Skeletal muscle cell (primary cell): Measurements from ENCODE around the gene DNMT1.

Source experiments
- DNase-seq: peaks from one replicate; pipeline ENCODE4 v3.0.0-alpha.2; 2010; ENCODE audit warnings: low read depth
- H3K4me3 ChIP-seq: 2 replicates; pipeline ENCODE4 v1.5.1; 2011; ENCODE audit warnings: low read depth, mild to moderate bottlenecking, control low read depth, low read length, moderate library complexity

DNMT1 gene

DNA sequence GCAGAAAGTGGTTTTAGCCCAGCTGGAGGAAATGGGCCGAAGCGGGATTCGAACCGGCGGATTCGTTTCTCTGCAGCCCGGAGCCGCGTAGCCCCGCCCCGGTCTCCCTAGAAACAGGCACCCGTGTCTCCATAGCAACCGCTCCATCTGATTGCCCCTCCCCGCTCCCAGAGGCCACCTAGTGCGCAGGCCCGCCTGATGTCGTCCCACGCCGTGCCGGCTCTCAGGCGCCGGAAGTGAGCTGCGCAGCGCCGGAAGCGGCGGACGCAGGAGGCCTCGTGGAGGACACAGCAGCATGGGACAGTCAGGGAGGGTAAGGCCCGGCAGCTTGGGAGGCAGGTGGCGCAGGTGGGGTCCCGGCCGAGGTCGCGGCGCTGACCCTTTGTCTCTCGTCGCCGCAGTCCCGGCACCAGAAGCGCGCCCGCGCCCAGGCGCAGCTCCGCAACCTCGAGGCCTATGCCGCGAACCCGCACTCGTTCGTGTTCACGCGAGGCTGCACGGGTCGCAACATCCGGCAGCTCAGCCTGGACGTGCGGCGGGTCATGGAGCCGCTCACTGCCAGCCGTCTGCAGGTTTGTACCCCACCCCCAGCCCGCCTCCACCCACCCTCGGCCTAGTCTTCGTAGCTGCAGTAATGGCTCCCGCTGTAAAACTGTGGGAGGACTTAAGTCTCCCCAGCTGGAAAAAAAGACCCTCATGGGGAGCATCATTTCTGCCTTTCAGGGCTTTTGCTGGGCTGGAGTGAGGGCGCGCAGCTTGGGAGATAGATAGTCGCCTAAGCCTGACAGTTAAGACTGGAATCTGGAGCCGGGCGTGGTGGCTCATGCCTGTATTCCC, 88.4 kb downstream of the DNMT1 start, which contains the start of gene PPAN:
TSS of gene PPAN (plus strand) at position 263 of the 837 bp plus-strand sequence. CDS start at position 296, 33 bp downstream.
- H3K4me3 ChIP-seq: peak within 1 kb of the TSS; percentile 70
- peak; percentile 93 for DNase-seq

DNA sequence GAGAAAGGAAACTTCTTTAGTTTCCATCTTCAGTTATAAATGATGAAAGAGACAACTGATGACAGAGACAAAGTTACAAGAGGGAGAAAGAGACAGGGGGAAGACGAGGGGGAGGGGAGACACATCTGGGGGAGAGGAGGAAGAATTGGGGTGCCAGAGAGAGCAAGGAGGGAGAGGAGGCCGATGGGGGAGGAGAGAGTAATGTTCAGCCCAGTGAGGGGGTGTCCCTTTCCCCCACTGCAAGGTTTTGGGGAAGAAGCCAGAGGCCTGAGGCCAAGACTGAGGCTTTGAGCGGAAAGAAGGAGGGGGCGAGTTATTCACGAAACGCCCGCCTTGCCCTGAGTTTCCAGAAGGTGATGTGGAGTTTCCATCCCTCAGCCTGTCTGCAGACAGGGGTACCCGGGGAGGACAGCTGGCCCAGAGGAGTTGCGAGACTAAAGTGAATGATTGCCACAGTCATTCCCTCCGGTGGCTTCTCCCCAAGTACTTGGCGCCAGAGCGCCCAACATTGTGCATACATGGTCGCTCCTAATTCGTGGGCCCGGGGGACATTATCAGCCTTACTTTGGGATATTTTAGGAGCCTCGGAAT, 89.1 kb downstream of the DNMT1 start:
- no peak for DNase-seq
- H3K4me3 ChIP-seq: peak overlapping the region; percentile 70

DNA sequence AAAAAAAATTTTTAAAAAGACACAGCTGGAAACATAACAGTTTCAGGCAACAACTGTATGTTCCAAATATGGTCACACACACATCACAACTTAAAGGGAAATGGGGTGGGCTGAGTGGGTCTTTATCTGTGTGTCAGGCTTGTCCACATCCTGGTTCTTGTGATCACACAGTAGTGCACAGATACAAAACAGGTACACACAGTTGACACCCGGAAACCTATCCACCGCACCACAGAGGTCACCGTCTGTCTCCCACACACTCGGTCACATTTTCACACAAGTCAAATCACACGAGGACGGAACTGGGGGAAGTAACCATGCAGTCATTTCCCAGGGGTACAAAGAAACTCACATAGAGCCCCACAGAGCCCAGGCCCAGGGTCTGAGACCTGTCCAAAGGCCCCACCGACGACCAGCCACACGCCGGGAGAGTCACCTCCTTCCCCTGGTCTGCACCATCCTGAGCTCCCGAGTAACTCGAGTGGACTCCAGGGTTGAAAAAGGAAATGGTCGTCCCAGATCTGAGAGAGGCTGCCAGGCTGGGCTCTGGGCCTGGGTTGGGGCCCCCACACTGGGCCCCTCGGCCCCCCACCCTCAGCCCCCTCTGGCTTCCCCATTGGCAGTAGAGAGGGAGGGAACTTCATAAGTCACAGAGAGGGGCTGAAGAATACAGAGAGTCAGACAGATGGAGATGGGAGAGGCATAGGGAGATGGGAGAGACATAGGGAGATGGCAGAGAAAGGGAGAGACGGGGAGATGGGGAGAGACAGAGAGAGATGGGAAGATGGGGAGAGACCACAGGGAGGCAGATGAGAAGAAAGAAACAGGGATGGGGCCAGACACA, 89.9 kb downstream of the DNMT1 start:
- no peak overlapping the region for H3K4me3 ChIP-seq
- no peak for DNase-seq

DNA sequence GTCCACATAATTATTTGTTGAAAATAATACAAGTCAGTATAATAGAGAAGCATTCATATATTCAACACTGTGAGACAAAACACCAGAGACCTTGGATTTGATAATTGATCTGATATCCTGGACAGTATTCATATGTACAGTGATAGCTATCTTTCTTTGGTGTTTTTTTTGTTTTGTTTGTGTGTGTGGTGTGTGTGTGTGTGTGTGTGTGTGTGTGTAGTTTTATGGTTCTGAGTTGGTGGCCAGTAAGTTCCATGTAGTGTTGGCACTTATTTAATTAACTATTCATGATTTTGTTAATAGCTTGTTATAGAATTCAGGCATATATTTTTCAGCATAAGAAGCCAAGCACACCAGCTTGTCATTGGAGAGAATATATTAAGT, 90.6 kb downstream of the DNMT1 start:
- no peak for DNase-seq
- no peak overlapping the region for H3K4me3 ChIP-seq

DNA sequence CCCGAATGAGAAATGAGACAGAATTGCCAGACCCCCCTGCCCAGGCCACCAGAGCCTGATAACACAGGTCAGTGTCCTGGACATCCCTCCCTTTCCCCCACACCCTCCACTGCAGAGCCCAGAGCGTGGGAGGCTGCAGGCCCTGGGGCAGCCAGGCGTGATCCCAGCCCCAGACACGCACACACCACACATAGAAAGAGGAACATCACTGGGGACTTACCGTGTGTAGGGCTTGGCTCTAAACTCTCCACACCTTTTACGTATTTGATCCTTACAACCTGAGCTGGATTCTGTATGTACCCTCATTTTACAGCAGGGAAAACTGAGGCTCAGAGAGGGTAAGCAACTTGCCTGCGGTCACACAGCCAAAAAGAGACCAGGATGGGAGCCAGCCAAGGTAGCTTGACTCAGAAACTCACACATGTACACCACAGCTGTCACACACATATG, 91.9 kb downstream of the DNMT1 start:
- DNase-seq: no peak
- no peak overlapping the region for H3K4me3 ChIP-seq

DNA sequence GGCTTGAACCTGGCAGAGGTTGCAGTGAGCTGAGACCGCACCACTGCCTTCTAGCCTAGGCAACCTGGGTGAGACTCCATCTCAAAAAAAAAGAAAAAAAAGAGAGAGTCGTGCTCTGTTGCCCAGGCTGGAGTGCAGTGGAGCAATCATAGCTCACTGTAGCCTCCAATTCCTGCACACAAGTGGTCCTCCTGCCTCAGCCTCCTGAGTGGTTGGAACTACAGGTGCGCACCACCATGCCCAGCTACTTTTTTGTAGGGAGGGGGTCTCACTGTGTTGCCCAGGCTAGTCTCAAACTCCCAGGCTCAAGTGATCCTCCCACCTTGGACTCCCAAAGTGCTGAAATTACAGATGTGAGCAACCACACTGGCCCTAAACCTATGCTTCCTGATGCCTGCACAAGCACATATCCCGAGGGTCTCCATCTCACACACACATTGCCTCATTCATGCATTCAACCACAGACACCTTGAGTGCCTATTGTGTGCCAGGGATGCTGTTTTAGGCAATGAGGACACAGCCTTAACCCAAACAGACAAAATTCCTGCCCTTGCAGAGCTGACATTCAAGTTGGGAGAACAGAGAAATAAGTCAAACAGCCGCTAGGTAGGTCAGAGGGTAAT, 94.5 kb downstream of the DNMT1 start:
- no peak overlapping the region for H3K4me3 ChIP-seq
- no peak for DNase-seq

DNA sequence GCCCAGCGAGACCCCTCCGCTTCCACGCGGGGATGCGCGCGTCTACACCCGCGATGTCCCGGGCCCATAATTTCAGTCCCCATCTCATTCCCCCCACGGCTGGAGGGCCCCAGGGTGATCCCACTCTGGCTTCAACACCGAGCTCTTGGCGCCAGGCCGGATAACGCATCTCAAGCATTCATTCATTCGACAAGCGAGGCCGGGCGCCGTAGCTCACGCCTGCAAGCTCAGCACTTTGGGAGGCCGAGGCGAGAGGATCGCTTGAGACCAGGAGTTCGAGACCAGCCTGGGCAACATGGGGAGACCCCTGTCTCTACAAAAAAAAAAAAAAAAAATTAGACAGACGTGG, 98.2 kb downstream of the DNMT1 start:
- no peak for DNase-seq
- H3K4me3 ChIP-seq: peak overlapping the region; percentile 51

DNA sequence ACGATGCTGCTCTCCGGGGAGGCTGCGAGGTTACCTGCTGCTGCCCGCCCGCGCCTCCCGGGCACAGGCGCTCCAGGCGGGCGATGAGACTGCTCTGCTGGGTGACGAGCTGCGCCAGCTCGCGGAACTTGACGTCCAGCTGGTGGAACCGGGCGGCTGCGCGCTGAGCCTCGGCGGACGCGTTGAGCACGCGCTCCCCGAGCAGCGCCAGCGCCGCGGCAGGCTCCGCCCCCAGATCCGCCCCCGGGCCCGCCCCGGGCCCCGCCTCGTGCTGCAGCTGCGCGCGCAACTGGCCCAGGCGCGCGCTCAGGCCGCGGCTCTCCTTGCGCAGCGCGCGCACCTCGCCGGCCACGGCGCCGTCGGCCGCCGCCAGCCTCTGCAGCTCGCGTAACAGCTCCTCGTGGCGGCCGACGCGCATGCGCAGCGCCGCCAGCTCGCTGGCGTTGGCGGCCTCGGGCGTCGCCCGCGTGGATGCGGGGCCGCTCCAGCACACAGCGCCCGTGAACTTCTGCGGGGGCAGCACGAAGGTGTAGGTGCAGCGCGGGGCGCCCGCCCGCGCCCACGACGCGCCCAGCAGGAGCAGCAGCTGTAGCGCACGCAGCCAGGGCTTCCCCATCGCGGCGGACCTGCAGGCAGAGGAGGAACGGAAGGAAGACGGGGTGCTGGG, 98.7 kb downstream of the DNMT1 start:
- H3K4me3 ChIP-seq: peak overlapping the region; percentile 51
- peak; percentile 60 for DNase-seq

DNA sequence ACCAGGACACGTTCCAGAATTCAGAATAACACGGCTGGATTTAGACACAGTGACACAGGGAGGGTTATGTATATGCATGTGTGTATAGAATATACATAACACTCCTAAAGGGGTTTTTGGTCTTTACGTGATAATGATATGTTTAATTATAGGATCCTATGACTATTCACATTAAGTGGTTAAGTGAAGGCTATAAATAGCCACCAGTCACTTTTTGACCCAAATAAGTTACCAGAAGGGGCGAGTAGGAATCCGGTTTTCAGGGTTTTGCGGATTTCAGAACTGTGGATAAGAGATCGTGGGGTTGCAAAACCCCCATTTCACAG, 99.2 kb downstream of the DNMT1 start:
- no peak for DNase-seq
- peak overlapping the region; percentile 31 for H3K4me3 ChIP-seq

DNA sequence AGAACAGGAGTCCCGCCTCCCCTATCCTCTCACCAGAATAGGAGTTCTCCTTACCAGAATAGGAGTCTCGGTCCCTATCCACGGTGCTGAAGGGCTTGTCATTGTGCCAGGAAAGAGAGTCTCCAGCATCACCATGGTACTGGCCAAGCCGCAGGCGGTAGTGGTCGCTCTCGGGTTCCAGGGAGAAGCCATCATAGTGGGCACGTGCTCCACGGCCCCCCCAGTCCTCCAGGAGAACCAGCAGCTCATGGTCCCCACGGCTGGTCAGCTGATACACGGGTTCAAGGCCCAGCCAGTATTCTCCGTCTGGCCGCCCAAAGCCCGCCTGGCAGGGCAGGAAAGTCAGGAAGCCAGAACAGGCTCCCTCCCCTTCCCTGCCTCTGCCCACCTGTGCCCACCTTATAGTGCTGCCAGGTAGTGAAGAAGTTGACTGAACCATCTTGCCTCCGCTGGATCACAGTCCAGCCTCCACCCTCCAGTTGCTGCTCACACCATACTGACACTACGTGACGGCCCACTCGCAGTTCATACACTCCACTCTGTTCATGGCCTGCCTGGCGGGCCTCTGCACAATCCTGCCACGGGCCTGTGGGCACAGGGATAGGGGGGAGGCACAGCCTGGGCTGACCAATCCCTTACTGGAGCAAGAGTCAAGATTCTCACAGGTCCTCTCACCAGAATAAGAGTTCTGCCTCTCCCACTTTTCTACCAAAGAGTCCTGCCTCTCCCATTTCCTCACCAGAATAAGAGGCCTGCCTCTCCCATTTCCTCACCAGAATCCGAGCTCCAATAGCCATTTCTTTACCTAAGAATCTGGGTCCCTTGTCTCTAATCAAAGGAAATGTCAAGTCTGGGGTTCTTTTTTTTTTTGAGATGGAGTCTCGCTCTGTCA, 101.2 kb downstream of the DNMT1 start:
- H3K4me3 ChIP-seq: no peak overlapping the region
- DNase-seq: no peak

DNA sequence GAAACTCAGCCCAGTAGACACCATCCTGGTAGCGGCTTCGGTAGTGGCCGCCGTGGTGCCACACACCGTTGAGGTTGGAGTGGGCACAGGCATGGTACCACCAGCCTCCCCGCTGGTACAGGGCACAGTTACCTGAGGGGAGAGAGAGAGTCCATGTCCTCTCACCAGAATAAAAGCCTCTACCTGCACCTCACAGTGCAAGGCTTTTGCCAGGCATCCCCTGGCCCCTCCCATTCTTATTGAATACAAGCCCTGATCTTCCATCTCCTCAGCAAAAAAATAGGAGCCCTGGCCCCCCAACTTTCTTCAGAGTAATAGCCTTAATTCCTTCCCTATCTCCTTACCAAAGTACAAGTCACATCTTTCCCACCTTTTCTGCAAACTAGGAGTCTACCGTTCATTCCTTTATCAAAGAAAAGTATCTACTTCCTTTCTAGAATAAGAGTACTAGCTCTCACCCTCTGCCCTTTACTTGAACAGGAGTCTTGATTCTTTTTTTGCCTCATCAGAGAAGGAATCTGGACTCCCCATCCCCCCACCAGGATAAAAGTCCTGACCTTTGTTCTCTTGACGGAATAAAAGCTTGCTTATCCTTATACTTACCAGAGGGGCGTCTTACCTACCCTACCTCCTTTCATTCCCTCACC, 102.0 kb downstream of the DNMT1 start:
- no peak overlapping the region for H3K4me3 ChIP-seq
- no peak for DNase-seq

DNA sequence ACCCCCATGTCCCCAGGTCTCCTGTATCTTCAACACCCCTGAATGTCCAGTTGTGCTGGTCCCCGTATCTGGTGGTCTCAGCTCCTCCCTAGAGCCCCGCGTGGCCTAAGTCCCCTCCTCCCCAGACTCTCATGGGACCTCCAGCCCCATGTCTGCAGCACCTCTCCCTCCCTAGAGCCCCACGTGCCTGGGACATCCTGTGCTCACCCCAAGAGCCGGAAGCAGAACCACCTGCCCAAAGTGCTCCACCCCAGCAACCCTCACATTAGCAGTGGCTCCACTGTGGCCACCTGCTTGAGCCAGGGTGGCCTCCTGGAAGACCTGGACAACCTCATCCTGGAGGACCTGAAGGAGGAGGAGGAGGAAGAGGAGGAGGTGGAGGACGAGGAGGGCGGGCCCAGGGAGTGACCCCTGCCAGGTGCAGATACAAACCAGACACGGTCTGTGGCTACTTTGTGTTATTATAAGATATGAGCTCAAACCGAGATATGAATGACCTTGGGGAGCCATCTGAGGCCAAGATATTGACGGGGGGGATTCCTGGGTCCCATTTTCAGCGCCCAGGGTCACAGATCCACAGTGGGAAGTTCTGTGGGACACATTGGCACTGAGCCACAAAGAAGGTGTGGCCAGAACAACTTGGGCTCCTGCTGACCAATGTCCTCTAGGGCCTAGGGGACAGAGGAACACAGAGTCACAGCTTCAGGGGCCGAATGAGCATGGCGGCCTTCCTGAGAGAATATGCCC, 102.7 kb downstream of the DNMT1 start:
- H3K4me3 ChIP-seq: no peak overlapping the region
- DNase-seq: no peak

DNA sequence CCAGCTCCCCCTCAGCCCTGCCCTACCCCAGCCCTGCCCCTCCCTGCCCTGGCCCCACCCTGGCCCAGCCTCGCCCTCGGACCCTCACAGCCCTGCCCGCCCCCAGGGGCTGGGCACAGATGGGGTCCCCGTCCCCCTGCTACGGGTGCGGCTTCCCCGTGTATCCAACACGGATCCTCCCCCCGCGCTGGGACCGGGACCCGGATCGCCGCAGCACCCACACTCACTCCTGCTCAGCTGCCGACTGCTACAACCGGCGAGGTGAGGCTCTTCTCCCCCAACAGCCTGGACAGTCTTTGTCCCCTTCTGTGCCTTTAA, 103.4 kb downstream of the DNMT1 start:
- H3K4me3 ChIP-seq: no peak overlapping the region
- DNase-seq: no peak

DNA sequence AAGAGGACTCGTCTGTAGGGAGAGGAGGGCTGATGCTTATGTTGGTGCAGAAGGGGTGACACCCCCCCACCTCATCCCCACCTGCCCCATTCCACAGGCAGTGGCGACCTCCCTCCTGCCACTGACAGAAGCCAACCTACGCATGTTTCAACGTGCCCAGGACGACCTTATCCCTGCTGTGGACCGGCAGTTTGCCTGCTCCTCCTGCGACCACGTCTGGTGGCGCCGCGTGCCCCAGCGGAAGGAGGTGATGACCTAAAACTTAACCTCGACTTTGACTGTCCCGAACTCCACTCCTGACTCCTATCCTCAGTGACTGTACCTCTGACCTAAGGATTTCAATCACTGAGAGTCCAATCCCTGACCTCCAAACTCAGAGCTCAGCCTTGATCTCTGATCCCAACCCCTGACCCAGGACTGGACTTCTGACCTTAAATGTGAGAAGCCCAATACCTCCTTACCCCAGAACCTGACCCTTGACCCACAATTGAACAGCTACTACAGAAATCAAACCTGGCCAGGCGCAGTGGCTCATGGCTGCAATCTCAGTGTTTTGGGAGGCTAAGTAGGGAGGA, 104.9 kb downstream of the DNMT1 start:
- no peak overlapping the region for H3K4me3 ChIP-seq
- no peak for DNase-seq

DNA sequence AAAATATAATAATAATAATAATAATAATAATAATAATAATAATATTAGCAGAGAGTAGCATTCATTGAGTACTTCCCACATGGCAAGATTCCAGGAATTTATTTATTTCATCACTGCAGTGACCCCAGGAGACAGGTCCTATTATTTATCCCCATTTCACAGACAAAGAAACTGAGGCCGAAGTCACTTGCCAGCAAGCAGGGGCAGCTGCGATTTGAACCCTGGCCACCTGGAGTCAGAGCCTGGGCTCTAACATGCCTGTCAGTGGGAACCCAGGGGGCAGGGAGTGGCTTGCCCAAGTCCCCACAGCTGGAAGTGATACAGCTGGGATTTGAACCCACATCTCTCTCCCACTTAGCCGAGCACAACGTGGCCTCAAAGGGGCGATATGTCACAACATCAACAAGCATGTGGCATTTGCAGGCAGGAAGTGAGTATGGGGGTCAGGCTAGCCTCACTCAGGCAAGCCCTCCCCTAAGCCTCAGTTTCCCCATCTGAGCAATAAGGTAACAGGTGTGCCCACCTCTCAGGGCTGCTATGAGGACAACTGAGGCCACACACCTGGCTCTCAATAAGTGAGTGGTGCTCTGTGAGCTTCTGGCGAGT, 105.7 kb downstream of the DNMT1 start:
- DNase-seq: no peak
- H3K4me3 ChIP-seq: no peak overlapping the region

DNA sequence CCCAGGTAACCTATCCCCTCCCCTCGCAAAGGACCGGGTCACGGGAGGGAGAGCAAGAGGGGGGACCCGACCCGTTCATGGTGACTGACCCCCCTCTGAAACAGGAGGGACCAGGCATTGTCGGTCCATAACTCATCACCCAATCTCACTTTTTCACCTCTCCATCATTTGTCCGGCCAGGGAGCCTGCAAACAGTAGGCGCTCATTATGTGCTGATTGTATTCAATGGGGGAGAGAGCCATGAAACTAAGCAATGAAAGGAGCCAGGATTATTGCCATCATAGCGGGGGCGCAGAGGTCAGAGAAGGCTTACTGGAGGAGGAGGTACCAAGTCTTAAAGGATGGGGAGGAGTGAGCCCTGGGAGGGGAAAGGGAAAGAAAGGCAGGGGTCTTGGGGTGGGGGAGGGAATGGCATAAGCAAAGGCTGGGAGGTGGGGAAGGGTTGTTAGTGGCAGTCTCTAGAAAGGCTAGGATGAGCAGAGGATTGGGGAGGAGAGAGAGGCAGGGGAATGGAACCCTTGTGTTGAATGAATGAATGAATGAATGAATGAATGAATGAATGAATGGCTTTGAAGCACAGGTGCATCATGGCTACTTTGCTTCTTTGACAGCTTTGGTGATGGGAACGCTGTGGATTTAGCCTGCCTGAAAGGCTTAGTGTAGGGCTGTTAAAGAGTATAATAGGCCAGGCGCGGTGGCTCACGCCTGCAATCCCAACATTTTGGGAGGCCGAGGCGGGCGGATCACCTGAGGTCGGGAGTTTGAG, 107.3 kb downstream of the DNMT1 start:
- peak overlapping the region; percentile 82 for H3K4me3 ChIP-seq
- DNase-seq: no peak
